H1 (cell line): Measurements from ENCODE around the gene TMEM131L.
"Not testable (repeated sequence)": the region's sequence is repeated elsewhere in the genome, so short reads cannot be mapped to it uniquely, and the experiment has no call there.

Source experiments
- ATF2 ChIP-seq: IDR thresholded peaks from 2 replicates; pipeline ENCODE4 v1.6.1; 2012; ENCODE audit warnings: low read length, inconsistent platforms
- CBX5 ChIP-seq: fragments of 300-800, 300-1000 bp; sonication (generic); IDR thresholded peaks from 2 replicates; pipeline ENCODE4 v1.7.1; 2016; ENCODE audit warnings: antibody characterized with exemption, low read length, low read depth
- CEBPB ChIP-seq: IDR thresholded peaks from 2 replicates; pipeline ENCODE4 v1.6.1; 2012; ENCODE audit warnings: low read depth, low read length
- CHD2 ChIP-seq: IDR thresholded peaks from 2 replicates; pipeline ENCODE4 v1.6.1; 2012; ENCODE audit warnings: low read length, improper control_type of control experiment
- CHD7 ChIP-seq: fragments of 300-600 bp; sonication (generic); IDR thresholded peaks from 2 replicates; pipeline ENCODE4 v1.7.1; 2012; ENCODE audit warnings: low read length, moderate library complexity, mild to moderate bottlenecking, inconsistent platforms; ENCODE audit not compliant: insufficient replicate concordance
- CTCF ChIP-seq, 3 experiments: IDR thresholded peaks; 1 replicate in 2 of 3; 2 replicates in 1 of 3; pipeline versions ENCODE4 v1.5.1 to v1.6.1; 2011; ENCODE audit warnings: low read length in 3 of 3, mild to moderate bottlenecking in 3 of 3, inconsistent platforms in 2 of 3, low read depth in 1 of 3, moderate library complexity in 1 of 3; ENCODE audit not compliant: insufficient read depth in 1 of 3; ENCODE audit errors: control extremely low read depth in 1 of 3
- EZH2 ChIP-seq: fragments of 200-600 bp; sonication (generic); IDR thresholded peaks from 2 replicates; pipeline ENCODE4 v1.7.1; 2012; ENCODE audit warnings: low read depth, mild to moderate bottlenecking, moderate library complexity, low read length, inconsistent platforms; ENCODE audit not compliant: severe bottlenecking
- HDAC2 ChIP-seq, 2 experiments: fragments of 300-600 bp in 1 of 2; sonication (generic) in 1 of 2; IDR thresholded peaks; 2 replicates each; pipeline ENCODE4 v1.6.1; 2011 to 2012; ENCODE audit warnings: low read depth in 2 of 2, low read length in 2 of 2, mild to moderate bottlenecking in 2 of 2, moderate library complexity in 2 of 2, borderline replicate concordance in 1 of 2, inconsistent platforms in 1 of 2
- KDM1A ChIP-seq: fragments of 200-600, 300-600 bp; sonication (generic); IDR thresholded peaks from 2 replicates; pipeline ENCODE4 v1.7.1; 2016; ENCODE audit warnings: mild to moderate bottlenecking, low read length, borderline replicate concordance
- POLR2A ChIP-seq, 2 experiments: IDR thresholded peaks; 1 replicate in 1 of 2; 2 replicates in 1 of 2; pipeline ENCODE4 v1.6.1; 2011; ENCODE audit warnings: low read depth in 2 of 2, low read length in 2 of 2, mild to moderate bottlenecking in 2 of 2; ENCODE audit errors: control extremely low read depth in 1 of 2
- POLR2AphosphoS5 ChIP-seq: IDR thresholded peaks from 2 replicates; pipeline ENCODE4 v1.6.1; 2011; ENCODE audit warnings: low read depth, low read length
- SP1 ChIP-seq: IDR thresholded peaks from 2 replicates; pipeline ENCODE4 v1.6.1; 2011; ENCODE audit warnings: low read depth, low read length
- SUZ12 ChIP-seq: fragments of 200-600 bp; sonication (generic); IDR thresholded peaks from 2 replicates; pipeline ENCODE4 v1.6.1; 2012; ENCODE audit warnings: mild to moderate bottlenecking, inconsistent platforms, low read length, moderate library complexity, mixed read lengths
- TAF1 ChIP-seq: IDR thresholded peaks from 2 replicates; pipeline ENCODE4 v1.6.1; 2011; ENCODE audit warnings: mild to moderate bottlenecking, low read depth, low read length

GRCh38 chr4:153567660-153568059 lies 101.5 kb downstream of the TMEM131L start:
- not testable (repeated sequence) for TF ChIP-seq TAF1; CTCF (IDR thresholded peaks at IDR 0.05; ENCODE audit: control extremely low read depth in 1 of 3, insufficient read depth in 1 of 3, low read depth in 1 of 3, low read length in 3 of 3); CBX5; CHD7; POLR2AphosphoS5; HDAC2 (IDR thresholded peaks at IDR 0.05; ENCODE audit: borderline replicate concordance in 1 of 2, low read depth in 2 of 2, low read length in 2 of 2); CEBPB; CHD2; POLR2A (IDR thresholded peaks at IDR 0.05; ENCODE audit: control extremely low read depth in 1 of 2, low read depth in 2 of 2, low read length in 2 of 2); KDM1A; EZH2; SP1; ATF2; SUZ12
